BJ (cell line): Measurements from ENCODE around the gene C1QL2. TPM values are rescaled to one million over a fixed set of nuclear protein-coding genes. Genes with fewer than 3 reads are reported as not detected.

Experiments used
- CTCF ChIA-PET: fragments of 350-600 bp; formaldehyde crosslinking; extraction: SDS; loops from one replicate; lab custom pipeline; 2021; ENCODE audit warnings: antibody characterized with exemption, inconsistent platforms; lab: Yijun Ruan, JAX
- POLR2A ChIA-PET: fragments of 300-600 bp; sonication (Branson Sonifier 250); formaldehyde crosslinking; extraction: SDS; loops from one replicate; lab custom pipeline; 2021; ENCODE audit warnings: antibody characterized with exemption; lab: Charles Lee
- DNase-seq: peaks from one replicate; pipeline ENCODE4 v3.0.0-alpha.2; 2011; ENCODE audit warnings: low read depth
- H3K27me3 ChIP-seq: 2 replicates; pipeline ENCODE4 v1.6.0; 2011; ENCODE audit warnings: low read length; ENCODE audit not compliant: control insufficient read depth, insufficient read depth
- H3K36me3 ChIP-seq: 2 replicates; pipeline ENCODE4 v1.5.1; 2011; ENCODE audit warnings: low read length; ENCODE audit not compliant: control insufficient read depth, insufficient read depth
- H3K4me3 ChIP-seq: 2 replicates; pipeline ENCODE4 v1.5.1; 2011; ENCODE audit warnings: low read depth, mild to moderate bottlenecking, control low read depth, low read length
- polyA plus RNA-seq: library from polyadenylated mRNA; depleted of rRNA; stranded (reverse); fragments of >200 nt; gene quantifications from 2 replicates; pipeline ENCODE4 v1.2.3, GENCODE V29; 2011
- TF ChIP-seq, protein P1 (sequence below): IDR thresholded peaks from 2 replicates; pipeline ENCODE4 v1.5.1; 2011; ENCODE audit warnings: low read depth, mild to moderate bottlenecking, control low read depth, inconsistent platforms, low read length, moderate library complexity; ENCODE audit not compliant: insufficient read depth

The C1QL2 gene
- polyA plus RNA-seq, 1 experiment, result not detected

DNA sequence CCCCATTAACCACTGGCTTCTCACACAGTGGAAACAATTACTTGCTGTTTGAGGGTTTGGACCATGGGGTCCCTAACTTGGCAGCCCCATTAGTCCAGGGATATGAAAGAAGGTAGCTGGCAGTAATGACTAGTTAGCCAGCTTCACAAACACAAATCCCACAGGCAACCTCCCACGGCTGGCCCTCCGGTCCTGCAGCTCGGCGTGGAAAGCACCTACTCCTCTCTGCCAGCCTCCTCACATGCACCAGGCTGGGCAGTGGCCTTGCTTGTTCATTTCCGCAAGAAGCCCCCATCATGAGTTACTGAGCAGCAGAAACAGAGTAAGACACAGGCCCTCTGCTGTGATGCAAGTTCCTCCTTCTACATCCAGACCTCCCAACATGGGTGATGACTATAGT lies 13.7 kb downstream of the C1QL2 start:
- Histone ChIP-seq H3K4me3 (no peak overlapping the region), H3K36me3 (no peaks in the 10 kb centered on the region), H3K27me3 (no peaks in the 10 kb centered on the region)
- ChIA-PET POLR2A (no interaction called here), CTCF (no interaction called here)
- TF ChIP-seq, protein P1, sequence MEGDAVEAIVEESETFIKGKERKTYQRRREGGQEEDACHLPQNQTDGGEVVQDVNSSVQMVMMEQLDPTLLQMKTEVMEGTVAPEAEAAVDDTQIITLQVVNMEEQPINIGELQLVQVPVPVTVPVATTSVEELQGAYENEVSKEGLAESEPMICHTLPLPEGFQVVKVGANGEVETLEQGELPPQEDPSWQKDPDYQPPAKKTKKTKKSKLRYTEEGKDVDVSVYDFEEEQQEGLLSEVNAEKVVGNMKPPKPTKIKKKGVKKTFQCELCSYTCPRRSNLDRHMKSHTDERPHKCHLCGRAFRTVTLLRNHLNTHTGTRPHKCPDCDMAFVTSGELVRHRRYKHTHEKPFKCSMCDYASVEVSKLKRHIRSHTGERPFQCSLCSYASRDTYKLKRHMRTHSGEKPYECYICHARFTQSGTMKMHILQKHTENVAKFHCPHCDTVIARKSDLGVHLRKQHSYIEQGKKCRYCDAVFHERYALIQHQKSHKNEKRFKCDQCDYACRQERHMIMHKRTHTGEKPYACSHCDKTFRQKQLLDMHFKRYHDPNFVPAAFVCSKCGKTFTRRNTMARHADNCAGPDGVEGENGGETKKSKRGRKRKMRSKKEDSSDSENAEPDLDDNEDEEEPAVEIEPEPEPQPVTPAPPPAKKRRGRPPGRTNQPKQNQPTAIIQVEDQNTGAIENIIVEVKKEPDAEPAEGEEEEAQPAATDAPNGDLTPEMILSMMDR, result no peak
- DNase-seq, result no peak

DNA sequence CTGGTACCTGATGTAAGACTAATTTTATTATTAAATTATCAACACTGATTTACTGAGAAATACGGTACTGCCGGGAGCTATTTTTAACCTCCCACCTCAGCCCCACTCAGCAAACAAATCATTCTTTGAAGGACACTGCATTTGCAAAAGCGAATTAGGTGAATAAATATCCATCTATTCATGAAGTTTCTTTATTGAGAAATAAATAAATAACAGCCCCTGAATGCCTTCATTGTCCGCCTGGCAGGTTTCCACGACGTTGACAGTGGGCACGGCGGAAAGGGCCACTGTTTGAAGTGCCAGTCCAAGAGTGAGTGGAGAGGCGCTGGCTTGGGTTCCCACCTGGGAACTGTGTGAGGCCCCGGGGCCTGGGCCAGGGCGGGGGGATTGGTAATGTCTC lies 15.7 kb downstream of the C1QL2 start:
- ChIA-PET POLR2A (no interaction called here), CTCF (no interaction called here)
- DNase-seq, result no peak

DNA sequence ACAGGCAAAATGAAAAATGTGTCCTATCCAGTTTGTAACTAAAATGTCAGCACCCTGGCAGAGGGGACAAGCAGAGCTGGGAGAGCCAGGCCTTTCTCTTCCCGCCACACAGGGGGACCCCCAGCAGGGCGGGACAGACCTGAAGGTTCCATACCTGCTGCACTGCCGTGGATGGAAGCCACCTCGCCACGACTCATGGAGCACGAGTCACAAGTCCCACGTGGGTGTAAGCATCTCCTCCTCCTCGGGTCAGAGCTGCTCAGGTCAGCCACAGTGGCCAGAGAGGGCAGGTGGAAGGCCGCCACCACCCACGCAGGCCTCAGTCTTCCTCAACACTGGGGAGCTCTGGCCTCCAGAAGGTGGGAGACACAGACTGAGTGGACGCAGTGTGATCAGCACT lies 21.0 kb downstream of the C1QL2 start:
- Histone ChIP-seq H3K27me3 (0 out of 2 replicates have a peak, but pooled peaks cover 1% of the 10 kb centered on the region), H3K36me3 (no peaks in the 10 kb centered on the region), H3K4me3 (no peak overlapping the region)
- DNase-seq, result no peak
- CTCF ChIA-PET, result no interaction called here
- POLR2A ChIA-PET, result no interaction called here
- TF ChIP-seq, protein P1, result no peak

More for the DNA sequence above, 15.7 kb downstream of the C1QL2 start:
- TF ChIP-seq, protein P1, result no peak
- Histone ChIP-seq H3K27me3 (0 out of 2 replicates have a peak, but pooled peaks cover 1% of the 10 kb centered on the region), H3K4me3 (no peak overlapping the region), H3K36me3 (no peaks in the 10 kb centered on the region)

DNA sequence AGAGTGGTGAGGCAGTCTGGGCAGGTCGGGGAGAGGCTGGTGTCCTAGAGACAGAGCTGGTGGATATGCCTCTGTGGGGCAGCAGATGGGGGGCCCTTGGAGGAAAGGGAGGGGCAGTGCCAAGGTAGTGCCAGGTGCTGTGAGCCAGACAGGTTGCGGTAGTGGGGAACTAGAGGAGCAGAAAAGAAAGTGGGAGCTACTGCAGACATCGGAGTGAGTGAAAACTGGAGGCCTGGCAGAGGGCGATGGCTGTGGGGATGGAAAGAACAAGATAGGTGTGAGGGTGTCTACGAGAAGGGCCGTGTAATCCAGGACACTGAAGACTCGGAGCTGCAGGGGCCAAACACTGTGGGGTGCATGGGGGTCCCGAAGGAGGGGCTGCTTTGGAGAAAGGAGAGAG lies 21.7 kb downstream of the C1QL2 start:
- no peak for DNase-seq
- H3K36me3 ChIP-seq, result no peaks in the 10 kb centered on the region
- CTCF ChIA-PET, result no interaction called here

GRCh38 chr2:119136093-119136492 lies 22.5 kb downstream of the C1QL2 start:
- 0 out of 2 replicates have a peak, but pooled peaks cover 1% of the 10 kb centered on the region for H3K27me3 ChIP-seq
- ChIA-PET POLR2A (no interaction called here), CTCF (no interaction called here)
- no peaks in the 10 kb centered on the region for H3K36me3 ChIP-seq
- TF ChIP-seq, protein P1, result no peak
- H3K4me3 ChIP-seq, result no peak overlapping the region
- DNase-seq, result no peak

More for the DNA sequence above, 21.7 kb downstream of the C1QL2 start:
- POLR2A ChIA-PET, result no interaction called here
- Histone ChIP-seq H3K27me3 (0 out of 2 replicates have a peak, but pooled peaks cover 1% of the 10 kb centered on the region), H3K4me3 (no peak overlapping the region)
- TF ChIP-seq, protein P1, result no peak
